ENCODE measurements around the gene HTR3B. TPM values are rescaled to one million over a fixed set of nuclear protein-coding genes. Genes with fewer than 3 reads are reported as not detected.

HTR3B gene
- total RNA-seq, 1 donor from 2014 or later: not detected

GRCh38 chr11:113952588-113952987, 48.0 kb downstream of the HTR3B start:
- H3K4me1 Mint-ChIP-seq (ENCODE audit: low read depth): no peaks in the 10 kb centered on the region
- no peak overlapping the region for H3K27ac Mint-ChIP-seq (ENCODE audit: unreplicated experiment)
- peaks cover 67% of the 10 kb centered on the region for H3K27me3 Mint-ChIP-seq (ENCODE audit: low read depth)
- H3K4me3 Mint-ChIP-seq (ENCODE audit: unreplicated experiment): no peak overlapping the region
- no peak for DNase-seq (ENCODE audit: low spot score)
- no peaks in the 10 kb centered on the region for H3K36me3 Mint-ChIP-seq (ENCODE audit: low read depth)
- H3K9me3 Mint-ChIP-seq (ENCODE audit: low read depth): no peaks in the 10 kb centered on the region
- no peak for TF ChIP-seq CTCF (IDR thresholded peaks at IDR 0.05)

- no peaks in the 10 kb centered on the region for H3K4me1 Mint-ChIP-seq (ENCODE audit: low read depth)
- H3K27me3 Mint-ChIP-seq (ENCODE audit: low read depth): peaks cover 70% of the 10 kb centered on the region
- H3K4me3 Mint-ChIP-seq (ENCODE audit: unreplicated experiment): no peak overlapping the region
- H3K36me3 Mint-ChIP-seq (ENCODE audit: low read depth): no peaks in the 10 kb centered on the region
- H3K9me3 Mint-ChIP-seq (ENCODE audit: low read depth): no peaks in the 10 kb centered on the region
- no peak for TF ChIP-seq CTCF (IDR thresholded peaks at IDR 0.05)
- no peak for DNase-seq (ENCODE audit: low spot score)
- no peak overlapping the region for H3K27ac Mint-ChIP-seq (ENCODE audit: unreplicated experiment)
These were observed 49.6 kb downstream of the HTR3B start for GRCh38 chr11:113954235-113954634.

DNA sequence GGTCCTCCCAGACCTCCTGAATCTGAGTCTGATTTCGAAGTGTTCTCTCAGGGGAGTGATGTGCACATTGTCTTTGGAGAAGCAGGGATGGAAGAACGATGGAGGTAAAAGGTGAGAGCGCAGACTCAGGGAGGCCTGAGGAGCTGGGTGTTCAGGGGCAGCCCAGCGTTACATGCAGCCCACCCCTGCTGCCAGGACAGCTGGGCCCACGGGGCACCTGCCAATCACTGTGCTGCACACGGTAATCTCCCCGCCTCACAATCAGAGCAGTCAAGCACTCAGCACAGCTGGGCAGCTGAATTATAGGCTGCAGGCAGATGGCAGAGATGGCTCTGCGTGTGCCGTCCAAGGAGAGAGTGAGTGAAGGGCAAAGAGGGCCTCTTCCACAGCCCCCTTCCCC, 52.4 kb downstream of the HTR3B start:
- Mint-ChIP-seq H3K27me3 (ENCODE audit: low read depth) (peaks cover 64% of the 10 kb centered on the region), H3K27ac (ENCODE audit: unreplicated experiment) (no peak overlapping the region), H3K4me3 (ENCODE audit: unreplicated experiment) (no peak overlapping the region), H3K36me3 (ENCODE audit: low read depth) (no peaks in the 10 kb centered on the region), H3K9me3 (ENCODE audit: low read depth) (no peaks in the 10 kb centered on the region), H3K4me1 (ENCODE audit: low read depth) (no peaks in the 10 kb centered on the region)
- no peak for TF ChIP-seq CTCF (IDR thresholded peaks at IDR 0.05)
- DNase-seq (ENCODE audit: low spot score): no peak

DNA sequence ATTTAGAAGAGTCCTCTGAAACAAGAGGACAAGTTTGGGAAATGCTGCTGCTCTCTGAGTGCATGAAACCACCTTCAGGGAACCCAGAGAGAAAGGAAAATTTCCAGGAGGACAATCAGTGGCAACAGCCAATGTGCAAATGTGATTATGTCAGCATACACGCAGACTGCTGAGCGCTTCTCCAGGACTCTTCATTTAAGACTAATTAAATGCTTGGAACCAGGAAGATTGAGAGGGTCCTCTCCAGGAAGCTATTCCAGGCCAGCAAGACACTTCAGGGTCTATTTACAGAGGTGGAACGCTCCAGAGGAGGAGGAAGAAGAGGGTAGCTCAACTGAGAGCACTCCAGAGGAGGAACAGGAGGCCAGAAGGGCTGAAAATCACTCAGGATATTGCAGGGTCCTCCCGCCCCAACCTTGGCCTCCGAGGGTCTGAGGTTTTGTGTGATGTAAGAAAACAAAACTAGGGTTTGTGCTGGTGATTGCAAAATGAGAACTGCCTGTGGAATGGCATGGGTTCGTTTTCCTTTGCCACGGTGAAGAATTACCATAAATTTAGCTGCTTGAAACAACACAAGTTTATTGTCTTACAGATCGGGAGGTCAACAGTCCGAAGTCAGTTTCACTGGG, 56.2 kb downstream of the HTR3B start:
- DNase-seq (ENCODE audit: low spot score): no peak
- H3K27me3 Mint-ChIP-seq (ENCODE audit: low read depth): peaks cover 57% of the 10 kb centered on the region
- H3K36me3 Mint-ChIP-seq (ENCODE audit: low read depth): no peaks in the 10 kb centered on the region
- no peaks in the 10 kb centered on the region for H3K9me3 Mint-ChIP-seq (ENCODE audit: low read depth)
- H3K4me1 Mint-ChIP-seq (ENCODE audit: low read depth): no peaks in the 10 kb centered on the region
- H3K27ac Mint-ChIP-seq (ENCODE audit: unreplicated experiment): no peak overlapping the region
- TF ChIP-seq CTCF (IDR thresholded peaks at IDR 0.05): no peak
- H3K4me3 Mint-ChIP-seq (ENCODE audit: unreplicated experiment): no peak overlapping the region

GRCh38 chr11:113967361-113967760, 62.8 kb downstream of the HTR3B start:
- no peaks in the 10 kb centered on the region for H3K4me1 Mint-ChIP-seq (ENCODE audit: low read depth)
- no peak for TF ChIP-seq CTCF (IDR thresholded peaks at IDR 0.05)
- DNase-seq (ENCODE audit: low spot score): no peak
- no peaks in the 10 kb centered on the region for H3K36me3 Mint-ChIP-seq (ENCODE audit: low read depth)
- peaks cover 4% of the 10 kb centered on the region for H3K9me3 Mint-ChIP-seq (ENCODE audit: low read depth)
- H3K27me3 Mint-ChIP-seq (ENCODE audit: low read depth): peaks cover 48% of the 10 kb centered on the region
- H3K4me3 Mint-ChIP-seq (ENCODE audit: unreplicated experiment): no peak overlapping the region
- H3K27ac Mint-ChIP-seq (ENCODE audit: unreplicated experiment): no peak overlapping the region
